GM12872 (cell line): ENCODE data around the gene TMEM123.

Experiments used
- TF ChIP-seq, protein P1 (sequence below): IDR thresholded peaks from 3 replicates; pipeline ENCODE4 v1.5.1; 2011; ENCODE audit warnings: low read depth, mild to moderate bottlenecking, low read length, moderate library complexity; ENCODE audit not compliant: insufficient read depth

TMEM123 gene

GRCh38 chr11:102464037-102464436 is 11.5 kb upstream of the TMEM123 start:
- TF ChIP-seq, protein P1, sequence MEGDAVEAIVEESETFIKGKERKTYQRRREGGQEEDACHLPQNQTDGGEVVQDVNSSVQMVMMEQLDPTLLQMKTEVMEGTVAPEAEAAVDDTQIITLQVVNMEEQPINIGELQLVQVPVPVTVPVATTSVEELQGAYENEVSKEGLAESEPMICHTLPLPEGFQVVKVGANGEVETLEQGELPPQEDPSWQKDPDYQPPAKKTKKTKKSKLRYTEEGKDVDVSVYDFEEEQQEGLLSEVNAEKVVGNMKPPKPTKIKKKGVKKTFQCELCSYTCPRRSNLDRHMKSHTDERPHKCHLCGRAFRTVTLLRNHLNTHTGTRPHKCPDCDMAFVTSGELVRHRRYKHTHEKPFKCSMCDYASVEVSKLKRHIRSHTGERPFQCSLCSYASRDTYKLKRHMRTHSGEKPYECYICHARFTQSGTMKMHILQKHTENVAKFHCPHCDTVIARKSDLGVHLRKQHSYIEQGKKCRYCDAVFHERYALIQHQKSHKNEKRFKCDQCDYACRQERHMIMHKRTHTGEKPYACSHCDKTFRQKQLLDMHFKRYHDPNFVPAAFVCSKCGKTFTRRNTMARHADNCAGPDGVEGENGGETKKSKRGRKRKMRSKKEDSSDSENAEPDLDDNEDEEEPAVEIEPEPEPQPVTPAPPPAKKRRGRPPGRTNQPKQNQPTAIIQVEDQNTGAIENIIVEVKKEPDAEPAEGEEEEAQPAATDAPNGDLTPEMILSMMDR: no peak

DNA sequence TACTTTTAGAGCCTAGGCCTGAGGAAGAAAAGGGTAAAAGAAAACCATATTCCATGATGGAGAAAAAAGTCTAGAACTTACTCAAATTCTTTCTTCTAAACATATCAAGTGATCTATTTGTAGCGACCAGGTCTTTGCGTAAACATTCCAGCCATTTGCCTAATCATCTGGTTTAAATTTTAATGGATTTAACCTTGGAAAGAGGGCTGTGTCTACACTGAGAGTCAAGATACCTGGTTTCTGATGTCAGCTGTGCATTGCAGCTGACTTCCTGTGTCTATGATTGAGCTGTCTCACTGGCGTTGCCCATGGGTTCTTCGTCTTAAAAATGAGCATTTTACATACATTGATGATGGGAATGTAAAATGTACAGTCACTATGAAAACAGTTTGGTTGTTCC is 10.0 kb upstream of the TMEM123 start:
- TF ChIP-seq, protein P1: no peak

- TF ChIP-seq, protein P1: no peak
These were observed 6.8 kb upstream of the TMEM123 start for GRCh38 chr11:102459393-102459792.

DNA sequence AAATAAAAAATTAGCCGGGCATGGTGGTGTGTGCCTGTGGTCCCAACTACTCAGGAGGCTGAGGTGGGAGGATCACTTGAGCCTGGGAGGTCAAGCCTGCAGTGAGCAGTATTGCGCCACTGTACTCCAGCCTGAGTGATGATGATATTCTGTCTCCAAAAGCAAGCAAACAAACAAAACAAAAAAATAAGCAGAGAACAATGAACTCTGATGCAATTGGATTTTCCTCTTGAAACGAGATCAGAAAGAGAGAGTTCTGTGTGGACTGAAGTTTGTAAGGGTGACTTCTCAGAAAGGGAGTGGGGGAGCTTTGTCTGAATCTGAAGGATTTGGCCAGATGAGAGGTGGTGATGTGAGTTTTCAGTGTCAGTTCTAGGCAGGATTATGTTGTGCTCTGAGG is 6.0 kb upstream of the TMEM123 start:
- TF ChIP-seq, protein P1: no peak

GRCh38 chr11:102457865-102458264 is 5.3 kb upstream of the TMEM123 start:
- TF ChIP-seq, protein P1: no peak

DNA sequence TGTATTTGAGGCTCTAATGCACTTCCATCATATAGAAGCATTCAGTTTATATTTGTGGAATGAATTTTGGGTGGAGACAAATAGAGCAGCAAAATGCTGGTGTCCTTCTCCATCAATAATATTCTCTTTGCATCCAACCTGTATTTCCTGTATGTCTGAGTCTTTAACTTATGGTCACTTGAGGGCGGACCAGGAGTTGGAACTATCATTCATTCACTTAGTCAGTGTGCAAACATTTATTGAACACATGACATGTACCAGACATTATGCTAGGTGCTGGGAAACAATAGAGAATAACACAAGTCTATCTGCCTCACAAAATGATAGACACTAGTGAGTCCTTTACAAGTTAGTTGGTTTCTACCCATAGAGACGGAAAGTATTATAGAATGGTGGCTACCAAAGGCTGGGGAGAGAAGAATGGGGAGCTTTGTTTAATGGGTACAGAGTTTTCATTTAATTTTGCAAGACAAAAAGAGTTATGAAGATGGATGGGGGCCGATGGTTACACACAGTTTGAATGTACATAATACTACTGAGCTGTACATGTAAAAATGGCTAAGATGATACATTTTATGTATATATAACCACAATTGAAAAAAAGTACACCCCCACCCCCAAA is 4.6 kb upstream of the TMEM123 start:
- TF ChIP-seq, protein P1: no peak

- TF ChIP-seq, protein P1: no peak
These were observed 3.8 kb upstream of the TMEM123 start for GRCh38 chr11:102456381-102456780.
